HL-60 (cell line): ENCODE measurements around the gene LRP5.
A peak's percentile ranks its signal among the peaks of the same experiment; 100 is the strongest.

Experiments
- DNase-seq, 2 experiments: peaks; one replicate each; pipeline ENCODE4 v3.0.0-alpha.2; 2010 to 2020; ENCODE audit warnings: low read depth in 1 of 2, low spot score in 1 of 2
- H3K27ac ChIP-seq: fragments of 250-450 bp; sonication (Bioruptor Pico); replicated peaks from 2 replicates; pipeline ENCODE4 v1.5.1; 2020; ENCODE audit warnings: mild to moderate bottlenecking, moderate library complexity
- H3K27me3 ChIP-seq: fragments of 250-450 bp; sonication (Bioruptor Pico); 2 replicates; pipeline ENCODE4 v1.5.1; 2021; ENCODE audit warnings: mild to moderate bottlenecking, moderate library complexity; ENCODE audit not compliant: insufficient read depth, poor library complexity, severe bottlenecking
- H3K4me3 ChIP-seq: replicated peaks from 2 replicates; pipeline ENCODE4 v1.5.1; 2011; ENCODE audit warnings: mild to moderate bottlenecking, control low read depth, low read length; ENCODE audit not compliant: insufficient read depth
- CTCF ChIP-seq: IDR thresholded peaks from one replicate; pipeline ENCODE4 v1.5.1; 2011; ENCODE audit warnings: low read length, control low read depth, inconsistent platforms; ENCODE audit not compliant: insufficient read depth
- GABPA ChIP-seq: IDR thresholded peaks from 2 replicates; pipeline ENCODE4 v1.6.1; 2012; ENCODE audit warnings: low read depth
- POLR2AphosphoS5 ChIP-seq: IDR thresholded peaks from 2 replicates; pipeline ENCODE4 v1.6.1; 2012; ENCODE audit warnings: low read depth
- REST ChIP-seq: IDR thresholded peaks from 2 replicates; pipeline ENCODE4 v1.6.1; 2012; ENCODE audit warnings: low read depth; ENCODE audit not compliant: insufficient replicate concordance
- SPI1 ChIP-seq: IDR thresholded peaks from 2 replicates; pipeline ENCODE4 v1.6.1; 2012; ENCODE audit warnings: low read depth, mild to moderate bottlenecking, borderline replicate concordance

LRP5 gene

GRCh38 chr11:68267881-68268240, 44.5 kb upstream of the LRP5 start:
- no peak for DNase-seq
- H3K4me3 ChIP-seq: no peak overlapping the region
- TF ChIP-seq SPI1: no peak
- no peak for TF ChIP-seq REST
- no peak for TF ChIP-seq CTCF
- TF ChIP-seq GABPA: no peak
- no peak for TF ChIP-seq POLR2AphosphoS5
- no peak overlapping the region for H3K27ac ChIP-seq
- no peaks in the 10 kb centered on the region for H3K27me3 ChIP-seq

DNA sequence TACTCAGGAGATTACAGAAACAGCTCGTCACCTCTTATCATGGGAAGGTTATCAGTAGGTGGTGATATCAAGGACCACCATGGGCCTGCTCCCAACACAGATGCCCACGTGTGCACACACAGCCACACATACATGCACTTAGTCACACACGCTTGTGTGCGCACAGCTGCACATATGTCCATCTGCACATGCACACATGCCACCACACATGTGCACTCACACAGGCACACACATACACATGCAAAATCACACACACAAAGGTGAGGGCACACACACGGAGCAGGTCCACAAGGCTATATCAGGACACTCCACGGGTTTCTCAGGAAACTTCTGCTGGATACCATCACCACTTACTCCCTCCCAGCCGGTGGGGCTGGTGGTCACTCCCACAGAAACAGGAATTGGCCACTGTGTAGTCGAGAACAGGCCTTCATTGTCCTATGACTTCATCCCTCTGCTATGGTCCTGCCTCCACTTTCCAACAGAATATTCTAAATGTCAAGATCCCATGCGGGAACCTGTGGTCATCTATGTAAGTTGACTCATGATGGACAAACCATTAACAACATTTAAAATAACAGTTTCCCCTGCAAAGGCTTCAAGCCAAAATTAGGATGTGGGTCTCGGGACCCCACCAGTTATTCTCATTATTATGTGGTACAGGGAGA, 42.8 kb upstream of the LRP5 start:
- TF ChIP-seq GABPA: no peak
- no peak for TF ChIP-seq POLR2AphosphoS5
- TF ChIP-seq REST: no peak
- TF ChIP-seq SPI1: no peak
- TF ChIP-seq CTCF: no peak
- no peak for DNase-seq
- Histone ChIP-seq H3K4me3 (no peak overlapping the region), H3K27ac (no peak overlapping the region), H3K27me3 (no peaks in the 10 kb centered on the region)

GRCh38 chr11:68270196-68271022, 42.0 kb upstream of the LRP5 start:
- peak overlapping the region; percentile 87 for H3K27ac ChIP-seq
- H3K27me3 ChIP-seq: no peaks in the 10 kb centered on the region
- TF ChIP-seq POLR2AphosphoS5 (no peak), REST (no peak)
- no peak for DNase-seq
- peak overlapping the region; percentile 88 for H3K4me3 ChIP-seq
